HG03280 (cell line): ENCODE measurements around the gene MUC2.

Source experiments
- ATAC-seq: cut with Tn5 transposase; IDR thresholded peaks from one replicate; pipeline ENCODE4 v1.9.1; 2021; ENCODE audit warnings: mild to moderate bottlenecking, moderate library complexity; ENCODE audit not compliant: unreplicated experiment

MUC2 gene

GRCh38 chr11:1074244-1075221 lies at the start of gene MUC2:
TSS of gene MUC2 (plus strand) at chr11:1074874.
- ATAC-seq: no peak

DNA sequence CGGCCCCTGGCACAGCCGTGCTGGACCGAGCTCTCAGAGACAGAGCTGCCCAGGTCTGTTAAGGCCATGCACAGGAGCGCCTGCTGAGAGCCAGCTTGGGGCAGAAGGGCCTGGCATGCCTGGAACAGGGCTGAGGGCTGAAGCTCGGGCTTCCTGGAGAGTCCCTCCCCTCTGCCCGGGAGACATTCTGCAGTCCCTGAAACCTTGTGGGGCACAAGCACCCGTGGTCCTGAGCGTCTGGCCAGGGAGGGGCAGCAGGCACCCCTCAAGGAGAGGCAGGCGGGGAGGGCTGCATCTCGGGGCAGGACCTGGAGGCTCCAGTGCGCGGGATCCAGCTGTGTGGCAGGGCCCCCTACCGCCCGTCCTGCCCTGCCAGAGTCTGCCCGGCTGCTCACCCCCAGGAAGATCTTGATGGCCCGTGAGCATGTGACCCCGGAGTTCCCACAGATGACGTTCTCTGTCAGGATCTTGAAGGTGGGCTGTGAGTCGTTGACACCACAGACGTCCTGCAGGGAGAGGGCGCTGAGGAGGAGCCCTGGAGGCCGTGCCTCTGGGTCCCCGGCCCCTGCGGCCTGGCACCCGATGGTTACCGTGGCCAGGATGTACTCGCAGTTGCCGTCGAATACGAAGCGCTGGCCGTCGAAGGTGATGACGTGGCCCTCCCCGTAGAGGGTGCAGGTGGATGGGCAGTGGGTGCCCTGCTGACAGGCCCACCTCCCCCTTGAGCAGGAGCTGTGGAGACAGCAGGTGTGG lies 49.1 kb upstream of the MUC2 start:
- no peak for ATAC-seq

DNA sequence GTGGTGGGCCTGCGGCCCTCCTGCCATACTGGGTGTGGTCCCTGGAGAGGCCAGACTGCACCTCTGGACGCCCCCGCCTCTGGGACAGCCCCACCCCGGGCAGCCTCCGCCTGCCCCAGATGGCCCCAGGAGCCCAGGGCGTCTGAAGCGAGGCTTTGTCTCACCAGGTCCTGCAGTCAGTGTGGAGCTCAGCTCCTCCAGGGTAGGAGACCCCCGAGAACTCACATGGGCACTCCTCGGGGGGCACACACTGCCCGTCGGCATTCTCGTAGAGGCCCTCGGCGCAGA lies 48.6 kb upstream of the MUC2 start:
- ATAC-seq: no peak

DNA sequence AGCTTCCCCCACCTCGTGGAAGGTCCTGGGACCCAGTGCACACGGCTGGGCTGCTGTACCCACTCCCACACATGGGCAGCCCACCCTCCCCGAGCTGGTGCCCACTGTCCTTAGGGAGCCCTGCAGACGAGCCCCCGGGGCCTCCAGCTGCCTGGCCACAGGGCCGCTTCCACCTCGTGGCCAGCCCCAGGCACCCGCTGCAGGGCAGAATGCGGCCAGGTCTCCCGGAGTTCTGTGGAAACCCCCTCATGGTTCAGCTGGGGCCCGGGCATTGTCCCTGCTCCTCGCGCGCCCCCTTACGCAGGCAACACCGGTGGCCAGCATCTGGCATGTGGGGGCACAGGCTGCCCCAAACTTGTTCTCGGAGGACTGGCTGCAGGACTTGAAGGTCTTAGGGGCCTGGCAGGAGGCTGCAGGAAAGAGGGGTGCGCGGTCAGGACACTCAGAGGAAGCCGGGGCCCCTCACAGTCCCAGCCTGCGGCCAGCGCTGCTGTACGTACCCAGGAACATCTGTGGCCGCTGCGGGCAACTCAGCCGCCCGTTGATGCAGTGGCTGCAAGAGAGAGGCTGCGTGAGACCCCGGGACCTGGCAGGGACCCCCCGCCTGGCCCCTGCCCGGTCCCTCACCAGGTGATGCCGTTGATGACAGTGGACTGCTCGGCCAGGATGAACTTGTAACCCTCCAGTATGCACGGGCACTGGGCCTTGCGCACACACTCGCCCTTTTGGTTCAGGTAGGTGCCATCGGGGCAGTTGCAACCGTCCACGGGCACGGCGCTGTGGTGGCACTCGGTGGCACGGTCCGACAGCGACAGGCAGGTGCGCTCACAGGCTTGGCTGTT lies 47.8 kb upstream of the MUC2 start:
- no peak for ATAC-seq

GRCh38 chr11:1027483-1028290 lies 47.0 kb upstream of the MUC2 start:
- no peak for ATAC-seq

GRCh38 chr11:1028291-1028540 lies 46.5 kb upstream of the MUC2 start:
- ATAC-seq: no peak

DNA sequence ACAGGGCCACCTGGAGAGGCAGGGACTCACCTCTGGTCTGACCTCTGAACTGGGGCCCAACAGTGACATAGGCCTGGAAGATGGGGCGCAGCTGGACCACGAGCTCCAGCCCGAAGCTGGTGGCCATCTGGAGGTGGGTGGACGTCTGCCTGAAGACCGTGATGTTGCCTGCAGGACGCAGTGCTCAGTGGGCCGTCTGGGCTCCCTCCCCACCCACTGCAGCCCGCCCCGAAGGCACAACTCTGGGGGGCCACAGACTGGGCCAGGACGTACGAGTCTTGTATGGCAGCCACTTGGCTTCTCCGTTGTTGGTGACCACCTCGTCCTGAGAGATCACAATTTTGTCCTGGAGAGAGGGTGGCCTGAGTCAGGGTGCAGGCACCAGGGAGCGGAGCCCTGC lies 46.1 kb upstream of the MUC2 start:
- no peak for ATAC-seq

GRCh38 chr11:1029051-1029450 lies 45.6 kb upstream of the MUC2 start:
- no peak for ATAC-seq

DNA sequence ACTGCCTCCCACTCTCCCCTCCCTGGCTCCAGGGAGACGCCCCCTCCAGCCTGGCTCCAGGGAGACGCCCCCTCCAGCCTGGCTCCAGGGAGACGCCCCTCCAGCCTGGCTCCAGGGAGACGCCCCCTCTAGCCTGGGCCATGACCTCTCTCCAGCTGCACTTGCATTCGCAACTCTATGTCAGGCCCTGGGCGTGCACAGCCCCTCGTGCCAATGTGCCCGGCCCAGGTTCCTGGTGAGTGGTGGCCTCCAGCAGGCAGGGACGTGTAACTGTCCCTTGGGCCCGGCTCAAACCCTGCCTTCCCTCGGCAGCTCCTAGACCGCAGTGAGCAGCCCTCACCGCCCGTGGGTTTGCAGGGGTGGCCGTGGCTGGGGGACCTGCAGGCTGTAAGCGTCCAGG lies 45.0 kb upstream of the MUC2 start:
- no peak for ATAC-seq

DNA sequence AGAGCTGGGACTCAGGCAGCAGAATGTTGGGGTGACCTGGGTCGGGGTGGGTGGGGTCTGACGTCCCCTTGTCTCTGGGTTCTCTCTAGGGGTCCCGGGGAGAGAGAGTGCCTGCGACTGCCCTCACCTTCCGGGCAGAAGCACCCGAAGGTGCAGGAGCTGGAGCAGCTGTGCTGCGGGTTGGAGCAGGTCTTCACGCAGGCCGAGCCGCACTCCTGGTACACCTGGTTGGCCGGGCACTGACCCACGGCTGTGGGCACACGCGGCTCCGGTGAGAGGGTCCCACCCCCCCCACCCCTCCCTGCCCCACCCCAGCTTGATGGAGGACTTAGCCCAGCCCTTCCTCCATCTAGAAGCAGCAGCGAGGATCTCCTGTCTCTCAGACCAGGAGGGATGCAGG lies 44.6 kb upstream of the MUC2 start:
- no peak for ATAC-seq

DNA sequence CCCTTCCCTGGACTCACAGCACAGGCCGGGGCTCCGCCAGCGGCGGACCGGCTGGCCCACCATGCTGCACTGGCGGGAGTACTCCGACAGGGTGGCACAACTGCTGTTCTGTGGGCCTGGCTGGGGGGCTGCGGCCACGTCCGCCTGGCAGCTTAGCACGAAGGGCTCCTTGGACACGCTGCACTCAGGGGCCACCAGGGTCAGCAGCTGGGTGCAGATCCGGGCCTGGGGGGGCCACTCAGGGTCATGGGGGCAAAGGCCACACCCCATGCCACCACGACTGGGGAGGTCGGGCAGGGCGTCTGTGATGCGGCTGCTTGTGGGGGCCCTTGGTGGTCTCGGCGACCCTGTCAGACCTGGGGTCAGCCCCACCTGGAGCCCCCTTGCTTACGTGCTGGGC lies 44.1 kb upstream of the MUC2 start:
- no peak for ATAC-seq

DNA sequence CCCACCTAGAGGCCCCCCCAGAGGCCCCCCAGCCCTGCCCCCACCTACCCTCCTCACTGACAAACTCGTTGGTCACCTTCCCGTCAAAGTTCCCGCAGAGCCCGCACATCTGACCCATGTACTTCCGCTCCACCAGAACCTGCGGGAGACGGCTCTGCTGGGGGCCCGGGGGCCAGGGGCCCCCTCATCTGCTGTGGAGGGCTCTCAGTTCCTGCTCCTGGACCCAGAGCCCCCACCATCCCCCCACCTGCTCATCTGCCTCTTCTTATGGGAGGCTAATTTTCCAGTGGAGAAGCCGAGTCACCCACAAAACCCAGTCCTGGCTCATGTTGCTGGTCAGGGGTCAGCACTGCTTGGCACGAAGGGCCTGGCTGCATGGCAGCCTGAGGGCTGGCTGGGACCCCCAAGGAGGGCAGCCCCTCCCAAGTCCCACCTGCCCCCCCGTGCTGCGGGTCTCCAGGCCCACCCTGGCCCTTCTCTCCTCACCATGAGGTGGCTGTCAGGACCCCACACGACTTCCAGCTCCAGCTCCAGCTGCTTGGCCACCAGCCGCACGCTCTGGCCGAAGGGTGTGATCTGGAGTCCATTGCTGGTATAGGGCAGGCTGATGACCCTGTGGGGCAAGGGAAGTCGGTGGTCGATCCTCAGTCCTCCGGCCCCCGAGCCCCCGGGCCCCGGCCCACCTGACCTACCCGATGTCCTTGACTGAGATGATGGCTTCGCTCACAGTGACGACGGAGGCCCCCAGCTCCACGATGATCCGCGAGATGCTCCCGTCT lies 43.4 kb upstream of the MUC2 start:
- no peak for ATAC-seq

- ATAC-seq: no peak
These were observed 42.3 kb upstream of the MUC2 start for GRCh38 chr11:1032310-1032891.

- ATAC-seq: no peak
These were observed 41.5 kb upstream of the MUC2 start for GRCh38 chr11:1033016-1033798.

DNA sequence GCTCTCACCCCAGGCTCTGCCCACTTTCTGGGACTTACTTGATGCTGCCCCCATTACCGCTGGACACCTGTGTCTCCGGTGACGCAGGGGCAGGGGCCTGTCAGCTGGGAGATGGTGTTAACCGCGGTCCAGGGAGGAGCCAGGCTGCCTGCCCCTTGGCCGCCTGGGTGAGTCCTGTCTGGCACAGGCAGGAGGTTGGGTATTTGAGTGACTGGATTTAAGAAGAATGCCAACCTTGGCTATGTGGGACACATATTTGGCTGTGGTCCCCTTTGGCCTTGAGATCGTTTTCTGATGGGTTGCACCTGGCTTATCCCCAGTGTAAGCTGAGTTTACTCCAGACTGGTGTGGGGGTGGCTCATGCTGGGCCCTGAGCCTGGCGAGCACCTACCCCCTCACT lies 40.7 kb upstream of the MUC2 start:
- no peak for ATAC-seq

DNA sequence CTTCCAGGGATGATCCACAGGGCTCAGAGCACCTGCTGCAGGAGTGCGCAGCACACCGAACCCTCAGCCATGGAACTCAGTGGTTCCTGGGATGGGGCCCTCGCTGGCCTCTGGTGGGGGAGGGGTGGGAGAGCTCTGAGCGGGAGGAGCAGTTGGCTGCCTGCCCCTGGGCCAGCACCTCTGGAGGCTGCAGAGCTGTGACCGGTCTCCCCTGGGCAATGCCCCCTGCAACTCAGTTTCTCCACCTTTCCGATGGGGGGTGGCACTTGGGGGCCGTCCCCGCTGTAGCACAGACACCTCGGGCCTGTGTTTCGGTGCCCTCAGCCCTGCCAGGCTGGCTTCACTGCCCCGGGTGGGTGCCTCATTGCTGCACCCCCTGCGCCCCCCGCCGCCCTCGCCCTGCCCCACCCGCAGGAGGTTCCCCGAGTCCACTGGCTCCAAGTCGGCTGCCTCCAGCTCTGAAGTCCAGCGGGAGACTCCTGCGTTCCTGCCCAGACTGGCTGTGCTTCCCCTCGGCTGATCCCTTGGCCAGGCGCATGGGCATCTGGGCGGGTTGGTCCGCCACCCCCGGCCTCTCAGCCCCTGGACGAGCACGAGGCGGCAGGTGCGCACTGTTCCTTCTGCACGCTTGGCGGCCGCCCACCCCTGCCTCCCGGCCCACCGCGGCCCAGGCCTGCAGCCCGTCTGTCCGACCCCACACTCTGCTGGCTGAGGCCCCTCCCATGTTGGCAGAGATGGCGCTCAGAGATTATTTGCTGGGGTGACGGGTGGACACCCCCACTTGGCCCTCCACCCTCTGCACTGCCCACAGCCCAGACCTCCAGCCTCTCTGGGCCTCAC lies 40.0 kb upstream of the MUC2 start:
- no peak for ATAC-seq

DNA sequence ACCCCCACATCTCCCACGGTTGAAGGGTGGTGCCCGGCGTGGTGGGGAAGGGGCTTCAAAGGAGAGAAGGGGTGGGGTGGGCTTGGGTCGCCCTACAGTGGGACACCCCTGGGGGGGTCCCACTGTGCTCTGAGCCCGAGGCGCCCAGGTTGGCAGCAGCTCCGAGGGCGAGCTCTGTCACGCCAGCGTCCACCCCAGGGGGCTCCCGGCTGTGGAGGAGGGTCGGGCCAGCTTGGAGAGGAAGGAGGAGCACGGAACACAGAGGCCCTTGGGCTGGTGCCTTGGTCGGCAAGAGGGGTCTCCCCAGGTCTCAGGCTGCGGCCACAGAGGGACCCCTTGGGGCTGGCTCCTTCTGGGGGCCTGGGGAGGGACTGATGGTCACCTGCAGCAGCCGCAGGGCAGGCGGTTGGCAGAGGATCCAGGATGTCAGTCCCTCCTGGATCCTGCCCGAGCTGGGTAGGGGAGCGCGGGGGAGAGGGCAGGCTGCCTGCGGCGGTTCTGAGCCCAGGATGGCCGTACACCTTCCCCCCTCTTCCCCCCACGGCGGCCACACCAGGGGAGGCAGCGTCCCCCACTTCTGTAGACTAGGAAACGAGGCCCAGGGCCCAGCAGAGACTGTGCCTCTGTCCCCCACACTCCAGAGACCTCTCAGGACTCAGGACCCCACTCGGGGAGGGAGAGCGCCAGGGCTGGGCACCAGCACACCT lies 38.9 kb upstream of the MUC2 start:
- no peak for ATAC-seq
